Stimulated activated naive B cell treated with anti-CD40 and anti-IgM and Interleukin-4, amounts not matched to agents 10 μg/mL and 1 μg/mL and 100 μg/mL, for 72 hours (primary cell): ENCODE data around the gene ZNF560.

ENCODE experiments used
- ATAC-seq, 2 donors: fragments of 150-1000 bp; cut with Tn5 transposase; replicated peaks; 2 replicates each; pipeline ENCODE4 v1.10.0; 2021; ENCODE audit warnings: moderate library complexity in 1 of 2
- DNase-seq: peaks from one replicate; pipeline ENCODE4 v3.0.0; 2021
- H3K27ac Mint-ChIP-seq: one replicate; pipeline ENCODE4 v1.8.0; 2022; ENCODE audit warnings: mild to moderate bottlenecking, mixed read lengths
- H3K27me3 Mint-ChIP-seq, 2 donors: one replicate each; pipeline ENCODE4 v1.8.0; 2022; ENCODE audit warnings: mixed read lengths in 2 of 2
- H3K36me3 Mint-ChIP-seq, 2 donors: one replicate each; pipeline ENCODE4 v1.8.0; 2022; ENCODE audit warnings: mixed read lengths in 2 of 2, mild to moderate bottlenecking in 1 of 2
- H3K4me1 Mint-ChIP-seq, 2 donors: one replicate each; pipeline ENCODE4 v1.8.0; 2022; ENCODE audit warnings: mixed read lengths in 2 of 2, mild to moderate bottlenecking in 1 of 2
- H3K4me3 Mint-ChIP-seq, 2 donors: one replicate each; pipeline ENCODE4 v1.8.0; 2022; ENCODE audit warnings: mild to moderate bottlenecking in 2 of 2, mixed read lengths in 2 of 2, moderate library complexity in 1 of 2
- H3K9me3 Mint-ChIP-seq, 2 donors: one replicate each; pipeline ENCODE4 v1.8.0; 2022; ENCODE audit warnings: mixed read lengths in 2 of 2, mild to moderate bottlenecking in 1 of 2

The ZNF560 gene

GRCh38 chr19:9487016-9487415 lies 11.4 kb downstream of the ZNF560 start:
- peaks cover 2 to 17% of the 10 kb centered on the region in 2 donors for H3K36me3 Mint-ChIP-seq
- H3K27ac Mint-ChIP-seq: no peak overlapping the region
- H3K9me3 Mint-ChIP-seq: peaks cover 22 to 32% of the 10 kb centered on the region in 2 donors
- no peaks in the 10 kb centered on the region for H3K27me3 Mint-ChIP-seq
- H3K4me3 Mint-ChIP-seq: no peak overlapping the region
- ATAC-seq (no peak), DNase-seq (no peak)
- no peaks in the 10 kb centered on the region for H3K4me1 Mint-ChIP-seq

GRCh38 chr19:9485140-9485539 lies 13.3 kb downstream of the ZNF560 start:
- Mint-ChIP-seq H3K4me1 (no peaks in the 10 kb centered on the region), H3K27me3 (no peaks in the 10 kb centered on the region), H3K36me3 (peaks cover 2 to 18% of the 10 kb centered on the region in 2 donors), H3K9me3 (peaks cover 22 to 30% of the 10 kb centered on the region in 2 donors), H3K4me3 (no peak overlapping the region), H3K27ac (no peak overlapping the region)
- no peak for DNase-seq
- no peak for ATAC-seq

- DNase-seq (no peak), ATAC-seq (no peak)
- peaks cover 25 to 31% of the 10 kb centered on the region in 2 donors for H3K9me3 Mint-ChIP-seq
- H3K4me3 Mint-ChIP-seq: no peak overlapping the region
- peaks cover 4 to 11% of the 10 kb centered on the region in 2 donors for H3K27me3 Mint-ChIP-seq
- no peak overlapping the region for H3K27ac Mint-ChIP-seq
- no peaks in the 10 kb centered on the region for H3K4me1 Mint-ChIP-seq
- peaks cover 8 to 18% of the 10 kb centered on the region in 2 donors for H3K36me3 Mint-ChIP-seq
Observed at GRCh38 chr19:9474975-9475374, 23.4 kb downstream of the ZNF560 start.

GRCh38 chr19:9467161-9467560 lies 31.3 kb downstream of the ZNF560 start:
- no peak for ATAC-seq
- no peak overlapping the region for H3K4me3 Mint-ChIP-seq

GRCh38 chr19:9461938-9462337 lies 36.5 kb downstream of the ZNF560 start:
- no peaks in the 10 kb centered on the region for H3K4me1 Mint-ChIP-seq
- H3K27me3 Mint-ChIP-seq: no peaks in the 10 kb centered on the region
- H3K4me3 Mint-ChIP-seq: no peak overlapping the region
- H3K27ac Mint-ChIP-seq: no peak overlapping the region
- peaks cover 19 to 24% of the 10 kb centered on the region in 2 donors for H3K9me3 Mint-ChIP-seq
- DNase-seq (no peak), ATAC-seq (no peak)
- H3K36me3 Mint-ChIP-seq: peaks cover 11 to 13% of the 10 kb centered on the region in 2 donors

More at GRCh38 chr19:9467161-9467560, 31.3 kb downstream of the ZNF560 start:
- DNase-seq: no peak
- no peaks in the 10 kb centered on the region for H3K4me1 Mint-ChIP-seq
- H3K27ac Mint-ChIP-seq: no peak overlapping the region
- peaks cover 4 to 9% of the 10 kb centered on the region in 2 donors for H3K36me3 Mint-ChIP-seq
- peaks cover 4 to 6% of the 10 kb centered on the region in 2 donors for H3K27me3 Mint-ChIP-seq
- H3K9me3 Mint-ChIP-seq: peaks cover 32 to 34% of the 10 kb centered on the region in 2 donors

- DNase-seq: no peak
- Mint-ChIP-seq H3K27me3 (no peaks in the 10 kb centered on the region), H3K4me1 (no peaks in the 10 kb centered on the region), H3K36me3 (peaks cover 4 to 9% of the 10 kb centered on the region in 2 donors), H3K27ac (no peak overlapping the region), H3K9me3 (peaks cover 33 to 36% of the 10 kb centered on the region in 2 donors), H3K4me3 (no peak overlapping the region)
- no peak for ATAC-seq
Observed at GRCh38 chr19:9456018-9456689, 42.3 kb downstream of the ZNF560 start.

GRCh38 chr19:9453953-9454352 lies 44.5 kb downstream of the ZNF560 start:
- no peak overlapping the region for H3K27ac Mint-ChIP-seq
- H3K27me3 Mint-ChIP-seq: no peaks in the 10 kb centered on the region
- ATAC-seq (no peak), DNase-seq (no peak)
- no peak overlapping the region for H3K4me3 Mint-ChIP-seq
- no peaks in the 10 kb centered on the region for H3K4me1 Mint-ChIP-seq
- peaks cover 36% of the 10 kb centered on the region in 2 donors for H3K9me3 Mint-ChIP-seq
- peaks cover 6 to 10% of the 10 kb centered on the region in 2 donors for H3K36me3 Mint-ChIP-seq

- no peaks in the 10 kb centered on the region for H3K27me3 Mint-ChIP-seq
- H3K27ac Mint-ChIP-seq: no peak overlapping the region
- H3K4me3 Mint-ChIP-seq: no peak overlapping the region
- H3K4me1 Mint-ChIP-seq: no peaks in the 10 kb centered on the region
- peaks cover 19 to 28% of the 10 kb centered on the region in 2 donors for H3K9me3 Mint-ChIP-seq
- ATAC-seq (no peak), DNase-seq (no peak)
- H3K36me3 Mint-ChIP-seq: peaks cover 41 to 57% of the 10 kb centered on the region in 2 donors
Observed at GRCh38 chr19:9445037-9445436, 53.4 kb downstream of the ZNF560 start.

- ATAC-seq: no peak
Observed at GRCh38 chr19:9436358-9436757, 62.1 kb downstream of the ZNF560 start.

GRCh38 chr19:9435279-9436268 lies 62.8 kb downstream of the ZNF560 start, which contains the start of gene ZNF266:
Gene ZNF266 (minus strand): TSS chr19:9435573. CDS start chr19:9420089, 15,484 bp downstream.
- H3K36me3 Mint-ChIP-seq: peaks cover 31 to 43% of the 10 kb centered on the region in 2 donors
- no peaks in the 10 kb centered on the region for H3K9me3 Mint-ChIP-seq
- DNase-seq (peak; percentile 89), ATAC-seq (peak; percentile 93 to 95)
- H3K4me1 Mint-ChIP-seq: peaks cover 13 to 35% of the 10 kb centered on the region in 2 donors
- no peaks in the 10 kb centered on the region for H3K27me3 Mint-ChIP-seq
- peak within 1 kb of the TSS; percentile 98 for H3K27ac Mint-ChIP-seq
- peak within 1 kb of the TSS; percentile 95 to 96 for H3K4me3 Mint-ChIP-seq

More at GRCh38 chr19:9436358-9436757, 62.1 kb downstream of the ZNF560 start:
- no peaks in the 10 kb centered on the region for H3K27me3 Mint-ChIP-seq
- peaks cover under 1% of the 10 kb centered on the region in 2 donors for H3K9me3 Mint-ChIP-seq
- H3K4me1 Mint-ChIP-seq: peaks cover 10 to 27% of the 10 kb centered on the region in 2 donors
- DNase-seq: no peak
- peak overlapping the region; percentile 98 for H3K27ac Mint-ChIP-seq
- H3K36me3 Mint-ChIP-seq: peaks cover 26 to 36% of the 10 kb centered on the region in 2 donors
- peak overlapping the region; percentile 95 to 96 for H3K4me3 Mint-ChIP-seq

GRCh38 chr19:9431475-9431874 lies 66.9 kb downstream of the ZNF560 start:
- Mint-ChIP-seq H3K4me3 (no peak overlapping the region), H3K36me3 (peaks cover 52 to 66% of the 10 kb centered on the region in 2 donors), H3K27ac (no peak overlapping the region), H3K27me3 (no peaks in the 10 kb centered on the region), H3K4me1 (peaks cover 23 to 56% of the 10 kb centered on the region in 2 donors), H3K9me3 (no peaks in the 10 kb centered on the region)
- DNase-seq (no peak), ATAC-seq (no peak)

- ATAC-seq: peak; percentile 61 to 72
- peaks cover 58 to 77% of the 10 kb centered on the region in 2 donors for H3K36me3 Mint-ChIP-seq
- H3K4me3 Mint-ChIP-seq: peak overlapping the region; percentile 5 to 39
- no peaks in the 10 kb centered on the region for H3K9me3 Mint-ChIP-seq
- no peaks in the 10 kb centered on the region for H3K27me3 Mint-ChIP-seq
- no peak for DNase-seq
- H3K27ac Mint-ChIP-seq: peak overlapping the region; percentile 87
- H3K4me1 Mint-ChIP-seq: peaks cover 23 to 46% of the 10 kb centered on the region in 2 donors
Observed at GRCh38 chr19:9430444-9430843, 68.0 kb downstream of the ZNF560 start.

GRCh38 chr19:9427941-9428340 lies 70.5 kb downstream of the ZNF560 start:
- Mint-ChIP-seq H3K4me3 (no peak overlapping the region), H3K9me3 (no peaks in the 10 kb centered on the region), H3K4me1 (peaks cover 16 to 48% of the 10 kb centered on the region in 2 donors), H3K36me3 (peaks cover 70 to 86% of the 10 kb centered on the region in 2 donors), H3K27ac (no peak overlapping the region), H3K27me3 (no peaks in the 10 kb centered on the region)
- no peak for ATAC-seq
- DNase-seq: no peak
